Thoracic aorta (tissue), 2 donors: ENCODE measurements around the gene NHLRC3. TPM values are rescaled to one million over a fixed set of nuclear protein-coding genes. Genes with fewer than 3 reads are reported as not detected.
A peak's percentile ranks its signal among the peaks of the same experiment; 100 is the strongest.
"Not testable (repeated sequence)": the region's sequence is repeated elsewhere in the genome, so short reads cannot be mapped to it uniquely, and the experiment has no call there.

Experiments
- ATAC-seq: fragments of 150-250 bp; one replicate; pipeline ENCODE4 v1.8.0; 2017; ENCODE audit warnings: low read depth; ENCODE audit not compliant: insufficient number of reproducible peaks, low FRiP score
- DNase-seq: peaks from one replicate; pipeline ENCODE4 v3.0.0-alpha.2; 2020; ENCODE audit warnings: low spot score
- H3K27ac ChIP-seq, 2 donors: fragments of 200-600 bp; sonication (generic); 1 replicate in 1 of 2; 2 replicates in 1 of 2; pipeline ENCODE4 v1.5.1; 2016; ENCODE audit warnings: mild to moderate bottlenecking in 2 of 2, moderate library complexity in 2 of 2
- H3K27me3 ChIP-seq: fragments of 200-600 bp; sonication (generic); replicated peaks from 2 replicates; pipeline ENCODE4 v1.6.0; 2016; ENCODE audit warnings: mild to moderate bottlenecking; ENCODE audit not compliant: insufficient read depth
- H3K36me3 ChIP-seq: fragments of 200-600 bp; sonication (generic); one replicate; pipeline ENCODE4 v1.5.1; 2016
- H3K4me1 ChIP-seq, 2 donors: fragments of 200-600 bp; sonication (generic); 1 replicate in 1 of 2; 2 replicates in 1 of 2; pipeline versions ENCODE4 v1.5.1 to v1.6.0; 2016; ENCODE audit warnings: low read depth in 2 of 2, mild to moderate bottlenecking in 1 of 2; ENCODE audit not compliant: control insufficient read depth in 1 of 2
- H3K4me3 ChIP-seq: fragments of 200-600 bp; sonication (generic); 2 replicates; pipeline ENCODE4 v1.5.1; 2016; ENCODE audit warnings: mild to moderate bottlenecking
- H3K9me3 ChIP-seq: fragments of 200-600 bp; sonication (generic); 2 replicates; pipeline ENCODE4 v1.5.1; 2016
- total RNA-seq, 2 donors: library from RNA; depleted of rRNA; stranded (reverse); fragments of >200 nt; gene quantifications; one replicate each; pipeline versions ENCODE4 v1.1.0 to v1.2.3, GENCODE V29; 2016
- TF ChIP-seq, protein P1 (sequence below): fragments of 200-600 bp; sonication (generic); IDR thresholded peaks from one replicate; pipeline ENCODE4 v1.5.1; 2019; ENCODE audit warnings: antibody characterized with exemption

The NHLRC3 gene, protein sequence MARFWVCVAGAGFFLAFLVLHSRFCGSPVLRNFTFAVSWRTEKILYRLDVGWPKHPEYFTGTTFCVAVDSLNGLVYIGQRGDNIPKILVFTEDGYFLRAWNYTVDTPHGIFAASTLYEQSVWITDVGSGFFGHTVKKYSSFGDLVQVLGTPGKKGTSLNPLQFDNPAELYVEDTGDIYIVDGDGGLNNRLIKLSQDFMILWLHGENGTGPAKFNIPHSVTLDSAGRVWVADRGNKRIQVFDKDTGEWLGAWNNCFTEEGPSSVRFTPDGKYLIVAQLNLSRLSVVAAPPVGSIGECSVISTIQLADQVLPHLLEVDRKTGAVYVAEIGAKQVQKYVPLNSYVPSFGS
- total RNA-seq, result 10 to 100 TPM; 21.7 to 27.2 TPM

- TF ChIP-seq, protein P1, sequence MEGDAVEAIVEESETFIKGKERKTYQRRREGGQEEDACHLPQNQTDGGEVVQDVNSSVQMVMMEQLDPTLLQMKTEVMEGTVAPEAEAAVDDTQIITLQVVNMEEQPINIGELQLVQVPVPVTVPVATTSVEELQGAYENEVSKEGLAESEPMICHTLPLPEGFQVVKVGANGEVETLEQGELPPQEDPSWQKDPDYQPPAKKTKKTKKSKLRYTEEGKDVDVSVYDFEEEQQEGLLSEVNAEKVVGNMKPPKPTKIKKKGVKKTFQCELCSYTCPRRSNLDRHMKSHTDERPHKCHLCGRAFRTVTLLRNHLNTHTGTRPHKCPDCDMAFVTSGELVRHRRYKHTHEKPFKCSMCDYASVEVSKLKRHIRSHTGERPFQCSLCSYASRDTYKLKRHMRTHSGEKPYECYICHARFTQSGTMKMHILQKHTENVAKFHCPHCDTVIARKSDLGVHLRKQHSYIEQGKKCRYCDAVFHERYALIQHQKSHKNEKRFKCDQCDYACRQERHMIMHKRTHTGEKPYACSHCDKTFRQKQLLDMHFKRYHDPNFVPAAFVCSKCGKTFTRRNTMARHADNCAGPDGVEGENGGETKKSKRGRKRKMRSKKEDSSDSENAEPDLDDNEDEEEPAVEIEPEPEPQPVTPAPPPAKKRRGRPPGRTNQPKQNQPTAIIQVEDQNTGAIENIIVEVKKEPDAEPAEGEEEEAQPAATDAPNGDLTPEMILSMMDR, result peak; percentile 7
- ATAC-seq, result peak; percentile 97
- peak within 1 kb of the TSS; percentile 82 for H3K4me3 ChIP-seq
- H3K4me1 ChIP-seq, result peaks cover 34 to 55% of the 10 kb centered on the region in 2 donors
- DNase-seq, result peak; percentile 87
- H3K36me3 ChIP-seq, result no peaks in the 10 kb centered on the region
- no peaks in the 10 kb centered on the region for H3K27me3 ChIP-seq
- peak within 1 kb of the TSS; percentile 76 to 88 for H3K27ac ChIP-seq
- H3K9me3 ChIP-seq, result no peaks in the 10 kb centered on the region
These were observed at the start of gene NHLRC3, which contains the start of gene PROSER1 for GRCh38 chr13:39037880-39038568. Gene NHLRC3, plus strand, starts transcription at chr13:39038456. Its CDS starts 184 bp downstream, at chr13:39038640. Gene PROSER1, minus strand, starts transcription at chr13:39038089. Its CDS starts 847 bp downstream, at chr13:39037242.

GRCh38 chr13:38990693-38991092 lies 47.6 kb upstream of the NHLRC3 start, which contains the start of gene STOML3:
Gene STOML3, minus strand, starts transcription at chr13:38990831. Its CDS starts 110 bp downstream, at chr13:38990721.
- Histone ChIP-seq H3K27me3 (no peaks in the 10 kb centered on the region), H3K36me3 (no peaks in the 10 kb centered on the region), H3K27ac (no peak within 1 kb of the TSS), H3K4me3 (no peak within 1 kb of the TSS), H3K9me3 (no peaks in the 10 kb centered on the region), H3K4me1 (no peaks in the 10 kb centered on the region)
- TF ChIP-seq, protein P1, result no peak
- no peak for DNase-seq
- no peak for ATAC-seq

DNA sequence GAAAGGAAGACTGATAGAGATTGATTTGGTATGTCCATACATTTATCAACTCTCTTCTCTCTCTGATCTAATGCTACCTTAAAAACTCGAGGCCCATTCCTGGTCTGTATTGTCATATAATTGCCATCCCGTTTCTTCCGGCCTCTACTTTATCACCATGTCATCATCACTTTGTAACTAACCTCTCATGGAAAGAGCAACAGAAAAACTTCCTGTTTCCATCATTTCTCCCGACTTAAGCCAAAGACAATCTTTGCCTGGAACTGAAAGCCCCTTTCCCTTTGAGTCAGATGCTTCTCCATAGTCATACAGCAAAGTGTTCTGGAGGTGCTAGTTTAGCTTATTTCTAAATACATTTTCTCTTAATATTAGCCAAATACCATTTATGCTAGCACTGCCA lies 44.9 kb upstream of the NHLRC3 start:
- DNase-seq (no peak), ATAC-seq (no peak)
- no peaks in the 10 kb centered on the region for H3K9me3 ChIP-seq
- TF ChIP-seq, protein P1, result no peak
- H3K27me3 ChIP-seq, result no peaks in the 10 kb centered on the region
- no peak overlapping the region for H3K27ac ChIP-seq
- H3K4me1 ChIP-seq, result no peaks in the 10 kb centered on the region
- H3K4me3 ChIP-seq, result no peak overlapping the region
- H3K36me3 ChIP-seq, result no peaks in the 10 kb centered on the region

DNA sequence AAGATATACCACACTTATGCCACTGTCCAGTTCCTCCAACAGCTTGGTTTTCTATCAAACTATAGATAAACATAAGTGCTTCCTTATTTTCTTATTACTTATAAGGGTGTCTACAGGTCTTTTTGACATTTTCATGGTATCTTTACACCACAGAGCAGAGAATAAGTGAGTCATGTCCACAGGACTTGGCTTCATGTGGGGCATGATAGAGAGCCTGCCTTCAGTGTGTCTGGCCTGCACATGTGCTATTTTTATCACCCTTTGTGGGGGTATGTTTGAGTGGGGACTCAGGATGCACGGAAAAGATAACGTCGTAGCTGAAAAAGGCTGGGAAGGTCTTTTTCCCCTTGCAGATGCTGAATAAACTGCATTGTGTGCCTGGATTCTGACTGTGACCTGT lies 39.5 kb upstream of the NHLRC3 start:
- Histone ChIP-seq H3K36me3 (no peaks in the 10 kb centered on the region), H3K27me3 (no peaks in the 10 kb centered on the region), H3K4me3 (no peak overlapping the region), H3K4me1 (no peaks in the 10 kb centered on the region), H3K9me3 (no peaks in the 10 kb centered on the region), H3K27ac (no peak overlapping the region)
- no peak for ATAC-seq
- TF ChIP-seq, protein P1, result no peak
- DNase-seq, result no peak

- not testable (repeated sequence) for H3K4me3 ChIP-seq, ATAC-seq, H3K27me3 ChIP-seq, H3K9me3 ChIP-seq, DNase-seq, H3K27ac ChIP-seq, H3K4me1 ChIP-seq
- peaks cover 16% of the 10 kb centered on the region for H3K36me3 ChIP-seq
These were observed 31.7 kb upstream of the NHLRC3 start for GRCh38 chr13:39006371-39007111.
